D721Med (cell line): ENCODE measurements around the gene CCSAP.

Experiments
- DNase-seq: peaks from one replicate; pipeline ENCODE4 v3.0.0; 2011; ENCODE audit warnings: low spot score; ENCODE audit not compliant: insufficient read length
- FAIRE-seq: peaks from 2 replicates; lab custom pipeline; 2011; peaks lifted over from hg19 to GRCh38; lab: Jason Lieb, UNC
- CTCF ChIP-seq: IDR thresholded peaks from 2 replicates; pipeline ENCODE4 v1.5.1; 2012; ENCODE audit warnings: mild to moderate bottlenecking, control low read depth; ENCODE audit not compliant: insufficient read depth; ENCODE audit errors: missing control alignments

CCSAP gene

DNA sequence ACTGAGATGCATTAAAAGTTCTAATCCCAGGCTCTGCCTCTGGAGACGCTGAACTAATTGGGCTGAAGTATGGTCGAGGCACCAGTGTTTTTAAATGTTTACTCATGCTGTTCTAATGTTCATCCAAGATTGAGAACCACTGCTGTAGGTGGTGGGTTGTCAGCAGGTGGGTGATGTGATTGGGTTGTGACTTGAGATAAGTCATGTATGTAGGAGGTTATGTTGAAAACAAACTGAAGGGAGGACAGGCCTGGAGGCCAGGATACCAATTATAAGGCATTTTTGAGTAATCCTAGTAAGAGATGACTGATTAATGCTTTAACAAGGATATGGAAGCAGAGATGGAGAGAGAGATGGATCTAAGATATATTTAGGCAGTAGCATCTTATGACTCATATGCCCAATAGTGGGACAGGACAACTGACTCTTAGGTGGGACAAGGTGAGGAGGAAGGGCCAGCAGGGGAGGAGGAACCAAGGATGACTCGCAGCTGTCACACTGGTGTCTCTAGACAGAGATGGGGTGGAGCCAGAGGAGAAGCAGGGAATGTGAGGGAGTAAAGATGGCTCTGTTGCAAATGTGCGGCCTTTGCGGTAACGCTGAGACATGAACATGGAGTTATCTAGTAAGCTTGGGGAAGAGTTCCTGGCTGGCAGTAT lies 42.6 kb downstream of the CCSAP start:
- no peak for DNase-seq
- no peak for TF ChIP-seq CTCF
- FAIRE-seq, result no peak

- DNase-seq (no peak), FAIRE-seq (no peak)
- no peak for TF ChIP-seq CTCF
Measured at GRCh38 chr1:229298887-229299503, 43.9 kb downstream of the CCSAP start.

DNA sequence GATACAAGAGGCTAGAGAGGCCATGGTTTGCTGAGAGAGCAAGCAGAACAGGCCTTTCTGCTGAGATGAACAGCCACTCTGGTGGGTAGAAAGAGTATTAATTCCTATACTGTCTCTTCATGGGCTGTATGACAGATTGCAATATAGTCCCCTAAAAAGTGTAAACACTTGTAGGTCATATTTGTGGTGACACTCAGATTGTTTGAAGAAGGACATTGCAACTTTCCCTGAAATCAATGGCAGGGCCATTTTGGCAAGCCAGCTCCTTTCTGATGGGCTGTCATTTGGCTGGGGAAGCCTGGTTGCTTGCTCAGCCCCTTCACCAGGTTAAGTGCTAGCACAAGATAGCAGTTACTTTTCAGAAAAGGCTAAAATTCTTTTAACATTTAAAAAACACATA lies 44.4 kb downstream of the CCSAP start:
- FAIRE-seq, result no peak
- TF ChIP-seq CTCF, result no peak
- DNase-seq, result no peak

DNA sequence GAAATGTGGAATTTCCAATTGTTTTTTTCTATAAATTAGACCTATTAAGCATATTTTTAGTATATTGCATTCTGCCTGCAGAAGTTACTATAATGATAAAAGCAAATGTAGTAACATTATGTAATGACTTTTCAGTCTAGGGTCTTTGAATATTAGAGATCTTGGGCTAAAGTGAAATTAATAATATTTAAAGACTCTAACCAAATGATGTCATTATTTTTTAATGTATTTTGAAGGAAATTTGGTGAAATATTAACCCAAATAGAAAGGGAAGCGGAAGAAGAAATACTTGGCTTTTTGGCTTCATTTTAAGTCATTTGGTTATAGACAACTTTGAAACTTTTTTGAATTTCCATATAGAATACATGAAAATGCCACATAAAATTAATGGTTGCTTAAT lies 45.1 kb downstream of the CCSAP start:
- no peak for TF ChIP-seq CTCF

DNA sequence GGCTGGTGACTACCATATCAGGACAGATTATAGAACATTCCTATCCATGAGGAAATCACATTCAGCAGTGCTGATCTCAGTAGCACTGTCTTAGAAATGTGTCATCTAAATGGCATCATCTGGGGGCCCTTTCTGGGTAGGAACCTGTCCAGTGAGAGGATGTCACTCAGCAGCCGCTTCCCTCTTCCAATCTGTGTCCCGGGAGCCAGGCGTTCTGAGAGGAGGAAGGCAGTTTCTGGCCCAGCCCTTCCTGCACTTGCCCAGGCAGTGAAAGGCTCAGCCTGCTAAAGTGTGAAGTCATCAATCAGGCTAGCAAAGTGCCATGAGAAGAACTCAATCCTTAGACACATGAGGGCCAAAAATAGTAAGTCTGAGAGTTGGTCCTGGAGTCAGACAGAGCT lies 46.3 kb downstream of the CCSAP start:
- no peak for FAIRE-seq

More for the DNA sequence above, 45.1 kb downstream of the CCSAP start:
- DNase-seq, result no peak
- no peak for FAIRE-seq

GRCh38 chr1:229295745-229296144 lies 47.1 kb downstream of the CCSAP start:
- DNase-seq, result no peak
- no peak for FAIRE-seq
- no peak for TF ChIP-seq CTCF

More for the DNA sequence above, 46.3 kb downstream of the CCSAP start:
- TF ChIP-seq CTCF, result no peak
- no peak for DNase-seq
